Fibroblast of the aortic adventitia (primary cell): Measurements from ENCODE around the gene ZW10. TPM values are rescaled to one million over a fixed set of nuclear protein-coding genes. Genes with fewer than 3 reads are reported as not detected.
"Not testable (repeated sequence)": the region's sequence is repeated elsewhere in the genome, so short reads cannot be mapped to it uniquely, and the experiment has no call there.

ENCODE experiments used
- DNase-seq: peaks from one replicate; pipeline ENCODE4 v3.0.0-alpha.2; 2010; ENCODE audit warnings: low read depth
- H3K4me3 ChIP-seq: 2 replicates; pipeline ENCODE4 v1.5.1; 2011; ENCODE audit warnings: low read depth, mild to moderate bottlenecking, control low read depth, low read length, moderate library complexity
- CTCF ChIP-seq: IDR thresholded peaks from 2 replicates; pipeline ENCODE4 v1.5.1; 2011; ENCODE audit warnings: mild to moderate bottlenecking, low read length, control low read depth, inconsistent platforms; ENCODE audit not compliant: insufficient read depth
- total RNA-seq: library from RNA; depleted of rRNA; stranded (reverse); fragments of >200 nt; gene quantifications from 2 replicates; pipeline ENCODE4 v1.2.3, GENCODE V29; 2012; ENCODE audit warnings: low replicate concordance

ZW10 gene
- total RNA-seq, 1 donor: 26.7 TPM

DNA sequence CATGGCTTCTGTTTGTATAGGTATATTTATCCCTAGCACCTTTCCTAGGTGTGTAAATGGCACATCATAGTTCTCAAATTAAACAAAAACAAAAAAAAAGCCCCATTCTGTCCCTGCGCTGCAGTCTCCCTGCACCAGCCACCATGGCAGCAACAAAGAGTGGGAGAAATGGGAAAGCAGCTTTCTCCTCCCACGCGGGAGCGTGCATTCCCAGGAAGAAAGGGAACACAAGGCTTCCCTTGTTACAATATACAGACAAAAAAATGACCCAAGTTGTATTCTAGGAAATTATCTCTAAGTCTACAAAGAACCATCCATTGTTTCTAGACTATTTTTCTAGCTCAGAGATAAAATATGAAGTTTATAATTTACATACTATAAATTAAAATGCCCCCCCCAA lies 51.3 kb downstream of the ZW10 start:
- no peak for DNase-seq
- TF ChIP-seq CTCF: no peak
- no peak overlapping the region for H3K4me3 ChIP-seq

- H3K4me3 ChIP-seq: no peak overlapping the region
- DNase-seq: peak; percentile 63
- no peak for TF ChIP-seq CTCF
Measured at GRCh38 chr11:113721462-113722066, 51.9 kb downstream of the ZW10 start.

DNA sequence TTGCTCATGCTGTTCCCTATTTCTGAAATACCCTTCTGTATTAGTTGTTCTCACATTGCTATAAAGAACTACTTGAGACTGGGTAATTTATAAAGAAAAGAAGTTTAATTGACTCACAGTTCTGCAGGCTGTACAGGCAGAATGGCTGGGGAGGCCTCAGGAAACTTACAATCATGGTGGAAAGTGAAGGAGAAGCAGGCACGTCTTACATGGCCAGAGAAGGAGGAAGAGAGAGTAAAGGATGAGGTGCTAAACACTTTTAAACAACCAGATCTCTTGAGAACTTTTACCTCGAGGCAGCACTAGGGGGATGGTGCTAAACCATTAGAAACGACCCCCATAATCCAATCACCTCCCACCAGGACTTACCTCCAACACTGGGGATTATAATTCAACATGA lies 53.0 kb downstream of the ZW10 start:
- DNase-seq: not testable (repeated sequence)

GRCh38 chr11:113715882-113716625 lies 57.4 kb downstream of the ZW10 start:
- no peak overlapping the region for H3K4me3 ChIP-seq
- no peak for DNase-seq
- no peak for TF ChIP-seq CTCF

More for the DNA sequence above, 53.0 kb downstream of the ZW10 start:
- not testable (repeated sequence) for H3K4me3 ChIP-seq

DNA sequence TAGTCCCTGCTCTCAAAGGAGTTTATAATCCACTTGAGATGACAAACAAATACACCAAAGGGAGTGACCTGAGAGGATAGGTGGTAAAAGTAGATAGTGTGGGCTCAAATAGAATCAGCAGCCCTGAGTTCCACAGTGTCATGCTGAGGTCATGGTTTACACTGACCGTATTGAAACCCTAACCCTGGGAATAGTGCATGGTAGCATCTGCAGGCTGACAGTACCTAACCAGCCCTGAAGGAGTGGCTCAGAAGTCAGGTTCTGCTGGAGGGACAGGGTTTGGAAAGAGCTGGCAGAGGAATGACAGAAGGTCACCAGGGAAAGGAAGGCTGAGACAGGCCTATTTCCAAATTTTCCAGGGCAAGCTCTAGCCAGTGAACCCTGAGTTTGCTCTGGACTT lies 58.2 kb downstream of the ZW10 start:
- no peak overlapping the region for H3K4me3 ChIP-seq
- DNase-seq: no peak
- TF ChIP-seq CTCF: no peak

DNA sequence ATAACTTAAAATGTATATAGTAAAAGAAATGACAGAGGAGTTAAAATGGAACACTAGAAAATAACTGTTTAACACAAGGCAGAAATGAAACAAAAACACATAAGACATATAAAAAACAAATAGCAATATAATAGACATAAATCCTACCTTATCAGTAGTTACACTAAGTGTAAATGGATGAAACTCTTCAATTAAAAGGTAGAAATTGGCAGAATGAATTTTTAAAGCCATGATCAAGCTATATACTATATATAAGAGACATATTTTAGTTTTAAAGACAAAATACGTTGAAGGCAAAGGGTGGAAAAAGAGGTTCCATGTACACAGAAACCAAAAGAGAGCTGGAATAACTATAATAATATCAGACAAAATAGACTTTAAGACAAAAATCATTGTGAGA lies 62.5 kb downstream of the ZW10 start:
- no peak overlapping the region for H3K4me3 ChIP-seq
- no peak for TF ChIP-seq CTCF
- DNase-seq: no peak

DNA sequence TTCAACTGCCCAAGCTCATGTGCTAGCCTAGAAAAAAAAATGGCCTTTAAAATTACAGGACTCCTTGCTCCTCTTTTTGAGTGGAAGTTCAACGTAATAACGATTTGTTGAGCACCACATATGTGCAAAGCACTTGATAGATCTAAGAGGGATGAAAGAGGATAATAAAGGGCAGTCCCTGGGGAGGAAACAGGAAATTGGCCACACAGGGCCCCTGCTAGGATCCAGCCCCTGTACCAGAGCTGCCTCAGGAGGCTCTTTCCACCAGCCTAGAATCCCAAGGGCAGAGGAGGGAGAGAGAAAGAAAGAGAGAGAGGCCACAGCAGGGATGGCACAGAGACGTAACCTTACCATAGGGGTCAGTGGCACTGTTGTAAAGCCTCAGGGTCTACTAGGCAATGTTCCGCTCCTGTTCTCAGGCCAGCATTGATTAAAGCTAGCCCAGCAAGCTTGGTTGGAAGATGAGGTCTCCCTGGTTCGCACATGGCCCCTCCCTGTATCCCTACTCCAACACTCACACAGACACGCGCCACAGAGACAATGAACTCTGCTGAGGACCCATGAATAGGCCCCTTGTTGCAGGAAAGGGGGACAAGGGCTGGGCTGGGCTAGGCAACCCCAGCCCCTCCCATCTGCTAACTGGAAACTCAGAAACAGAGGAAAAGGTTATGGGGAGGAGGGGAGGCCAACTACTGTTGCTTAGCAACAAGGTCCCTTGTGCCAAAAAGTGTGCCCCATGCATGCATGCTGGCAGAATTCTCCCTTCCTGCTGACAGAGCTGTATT lies 67.4 kb downstream of the ZW10 start, which contains the start of gene TMPRSS5:
TMPRSS5 (minus strand) TSS at position 438 of the 785 bp plus-strand sequence; CDS start at position 354, 84 bp downstream.
- no peak within 1 kb of the TSS for H3K4me3 ChIP-seq
- DNase-seq: no peak
- no peak for TF ChIP-seq CTCF

DNA sequence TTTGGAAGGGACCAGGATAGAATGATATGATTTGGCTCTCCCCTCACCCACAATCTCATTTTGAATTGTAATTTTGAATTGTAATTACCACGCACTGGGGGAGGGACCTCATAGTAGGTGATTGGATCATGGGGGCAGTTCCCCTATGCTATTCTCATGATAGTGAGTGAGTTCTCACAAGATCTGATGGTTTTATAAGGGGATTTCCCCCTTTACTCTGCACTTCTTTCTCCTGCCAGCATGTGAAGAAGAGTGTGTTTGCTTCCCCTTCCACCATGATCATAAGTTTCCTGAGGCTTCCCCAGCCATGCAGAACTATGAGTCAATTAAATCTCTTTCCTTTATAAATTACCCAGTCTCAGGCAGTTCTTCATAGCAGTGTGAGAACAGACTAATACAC lies 69.9 kb downstream of the ZW10 start:
- H3K4me3 ChIP-seq, DNase-seq: not testable (repeated sequence)
